HUES64 (cell line): Measurements from ENCODE around the gene CEP112.
"Not testable (repeated sequence)": the region's sequence is repeated elsewhere in the genome, so short reads cannot be mapped to it uniquely, and the experiment has no call there.

Source experiments
- H3K27ac ChIP-seq: 2 replicates; pipeline ENCODE4 v1.7.0; 2013; ENCODE audit warnings: low read depth, low read length, inconsistent platforms
- H3K27me3 ChIP-seq: 2 replicates; pipeline ENCODE4 v1.6.1; 2013; ENCODE audit warnings: mild to moderate bottlenecking, low read length; ENCODE audit not compliant: insufficient read depth
- H3K36me3 ChIP-seq: 2 replicates; pipeline ENCODE4 v1.6.1; 2013; ENCODE audit warnings: mild to moderate bottlenecking, low read length; ENCODE audit not compliant: insufficient read depth
- H3K4me1 ChIP-seq: 2 replicates; pipeline ENCODE4 v1.6.1; 2013; ENCODE audit warnings: mild to moderate bottlenecking, low read length, moderate library complexity; ENCODE audit not compliant: insufficient read depth
- H3K4me3 ChIP-seq: 2 replicates; pipeline ENCODE4 v1.5.1; 2013; ENCODE audit warnings: mild to moderate bottlenecking, low read length, moderate library complexity
- H3K9ac ChIP-seq: 2 replicates; pipeline ENCODE4 v1.6.1; 2013; ENCODE audit warnings: mild to moderate bottlenecking, low read depth, low read length
- H3K9me3 ChIP-seq: 2 replicates; pipeline ENCODE4 v1.6.1; 2013; ENCODE audit warnings: low read depth, low read length; ENCODE audit not compliant: insufficient read depth
- WGBS: fragments of 150-250, 120-280 bp; methylation state at CpG from one replicate; pipeline ENCODE4 v1.1.7; 2013; ENCODE audit warnings: missing lambda C conversion rate; 5-methylcytosine and 5-hydroxymethylcytosine counted together

The CEP112 gene

GRCh38 chr17:65852911-65853310, 339.0 kb downstream of the CEP112 start:
- H3K4me1 ChIP-seq, result peaks cover 3% of the 10 kb centered on the region; the same call in 1 of the 2 replicates
- no peak overlapping the region for H3K9ac ChIP-seq
- H3K27ac ChIP-seq, result no peak overlapping the region
- H3K4me3 ChIP-seq, result no peak overlapping the region
- H3K36me3 ChIP-seq, result no peaks in the 10 kb centered on the region
- H3K9me3 ChIP-seq, result no peaks in the 10 kb centered on the region
- H3K27me3 ChIP-seq, result no peaks in the 10 kb centered on the region
- WGBS, result no CpG with 5 or more reads among the region's 1 CpG

GRCh38 chr17:65851965-65852736, 339.8 kb downstream of the CEP112 start:
- Histone ChIP-seq H3K9me3 (no peaks in the 10 kb centered on the region), H3K27me3 (no peaks in the 10 kb centered on the region), H3K4me1 (peaks cover 3% of the 10 kb centered on the region; the same call in 1 of the 2 replicates), H3K36me3 (no peaks in the 10 kb centered on the region), H3K4me3 (no peak overlapping the region), H3K9ac (no peak overlapping the region), H3K27ac (no peak overlapping the region)
- 90% methylated on average over 2 of the region's 3 CpGs for WGBS

GRCh38 chr17:65850486-65850885, 341.4 kb downstream of the CEP112 start:
- no peak overlapping the region for H3K27ac ChIP-seq
- H3K27me3 ChIP-seq, result no peaks in the 10 kb centered on the region
- no peaks in the 10 kb centered on the region for H3K9me3 ChIP-seq
- no peak overlapping the region for H3K9ac ChIP-seq
- H3K36me3 ChIP-seq, result no peaks in the 10 kb centered on the region
- peaks cover 2% of the 10 kb centered on the region; the same call in 1 of the 2 replicates for H3K4me1 ChIP-seq
- 94% methylated on average over 2 of the region's 2 CpGs for whole genome bisulfite sequencing
- H3K4me3 ChIP-seq, result no peak overlapping the region

GRCh38 chr17:65848751-65849150, 343.2 kb downstream of the CEP112 start:
- H3K36me3 ChIP-seq, result no peaks in the 10 kb centered on the region
- H3K9me3 ChIP-seq, result no peaks in the 10 kb centered on the region
- H3K4me1 ChIP-seq, result no peaks in the 10 kb centered on the region
- H3K4me3 ChIP-seq, result no peak overlapping the region
- no peak overlapping the region for H3K9ac ChIP-seq
- H3K27me3 ChIP-seq, result no peaks in the 10 kb centered on the region
- 84% methylated on average over 5 of the region's 5 CpGs for WGBS
- H3K27ac ChIP-seq, result no peak overlapping the region

- no peak overlapping the region for H3K27ac ChIP-seq
- no peak overlapping the region for H3K4me3 ChIP-seq
- WGBS, result 100% methylated on average over 1 of the region's 1 CpG
- H3K27me3 ChIP-seq, result no peaks in the 10 kb centered on the region
- no peaks in the 10 kb centered on the region for H3K4me1 ChIP-seq
- peaks cover 8% of the 10 kb centered on the region for H3K9me3 ChIP-seq
- H3K36me3 ChIP-seq, result no peaks in the 10 kb centered on the region
- H3K9ac ChIP-seq, result no peak overlapping the region
Observed at GRCh38 chr17:65841089-65841488, 350.8 kb downstream of the CEP112 start.

GRCh38 chr17:65837232-65837631, 354.7 kb downstream of the CEP112 start:
- H3K27ac ChIP-seq, H3K4me1 ChIP-seq, H3K27me3 ChIP-seq, H3K36me3 ChIP-seq, H3K9ac ChIP-seq, H3K4me3 ChIP-seq: not testable (repeated sequence)
- H3K9me3 ChIP-seq, result peaks cover 26% of the 10 kb centered on the region
- WGBS, result 94% methylated on average over 24 of the region's 24 CpGs

GRCh38 chr17:65833214-65833613, 358.7 kb downstream of the CEP112 start:
- no peak overlapping the region for H3K9ac ChIP-seq
- H3K36me3 ChIP-seq, result no peaks in the 10 kb centered on the region
- H3K4me3 ChIP-seq, result no peak overlapping the region
- no peaks in the 10 kb centered on the region for H3K27me3 ChIP-seq
- 0 out of 2 replicates have a peak, but pooled peaks cover 2% of the 10 kb centered on the region for H3K4me1 ChIP-seq
- no peak overlapping the region for H3K27ac ChIP-seq
- H3K9me3 ChIP-seq, result peaks cover 27% of the 10 kb centered on the region
- 94% methylated on average over 1 of the region's 1 CpG for WGBS

- Histone ChIP-seq H3K27me3 (no peaks in the 10 kb centered on the region), H3K9me3 (peaks cover 18% of the 10 kb centered on the region; the same call in 1 of the 2 replicates), H3K4me3 (no peak overlapping the region), H3K9ac (no peak overlapping the region), H3K27ac (no peak overlapping the region), H3K36me3 (no peaks in the 10 kb centered on the region), H3K4me1 (0 out of 2 replicates have a peak, but pooled peaks cover 2% of the 10 kb centered on the region)
- 87% methylated on average over 2 of the region's 2 CpGs for WGBS
Observed at GRCh38 chr17:65830356-65830755, 361.6 kb downstream of the CEP112 start.

GRCh38 chr17:65826577-65826976, 365.4 kb downstream of the CEP112 start:
- not testable (repeated sequence) for H3K27ac ChIP-seq, H3K9ac ChIP-seq, H3K4me1 ChIP-seq, H3K27me3 ChIP-seq, H3K4me3 ChIP-seq, H3K36me3 ChIP-seq, H3K9me3 ChIP-seq
- 92% methylated on average over 2 of the region's 2 CpGs for WGBS

GRCh38 chr17:65824901-65825300, 367.0 kb downstream of the CEP112 start:
- Histone ChIP-seq H3K27ac (no peak overlapping the region), H3K4me1 (0 out of 2 replicates have a peak, but pooled peaks cover 2% of the 10 kb centered on the region), H3K9ac (no peak overlapping the region), H3K36me3 (no peaks in the 10 kb centered on the region), H3K4me3 (no peak overlapping the region), H3K27me3 (no peaks in the 10 kb centered on the region), H3K9me3 (no peaks in the 10 kb centered on the region)
- WGBS, result 89% methylated on average over 1 of the region's 1 CpG

GRCh38 chr17:65823713-65824112, 368.2 kb downstream of the CEP112 start:
- Histone ChIP-seq H3K4me1 (no peaks in the 10 kb centered on the region), H3K9me3 (no peaks in the 10 kb centered on the region), H3K36me3 (no peaks in the 10 kb centered on the region), H3K27me3 (no peaks in the 10 kb centered on the region), H3K9ac (no peak overlapping the region), H3K4me3 (no peak overlapping the region), H3K27ac (no peak overlapping the region)

GRCh38 chr17:65820811-65821210, 371.1 kb downstream of the CEP112 start:
- no peaks in the 10 kb centered on the region for H3K27me3 ChIP-seq
- no peaks in the 10 kb centered on the region for H3K4me1 ChIP-seq
- 100% methylated on average over 1 of the region's 2 CpGs for WGBS
- no peaks in the 10 kb centered on the region for H3K9me3 ChIP-seq
- no peak overlapping the region for H3K9ac ChIP-seq
- no peak overlapping the region for H3K4me3 ChIP-seq
- no peak overlapping the region for H3K27ac ChIP-seq
- no peaks in the 10 kb centered on the region for H3K36me3 ChIP-seq
